HepG2 (cell line): ENCODE measurements around the gene ZNF341. TPM values are rescaled to one million over a fixed set of nuclear protein-coding genes. Genes with fewer than 3 reads are reported as not detected.
A peak's percentile ranks its signal among the peaks of the same experiment; 100 is the strongest.

ENCODE experiments used
- ATAC-seq: fragments of 200-7000 bp; cut with Tn5 transposase; 3 replicates; pipeline ENCODE4 v1.9.1; 2020; ENCODE audit warnings: mild to moderate bottlenecking, moderate library complexity
- BruUV-seq: library from RNA; stranded (reverse); fragments of 400-500 nt; replicated peaks from 2 replicates; lab custom pipeline; 2021; lab: Mats Ljungman, UMichigan
- CTCF ChIA-PET: fragments of 300-600 bp; formaldehyde crosslinking; extraction: SDS; loops from one replicate; lab custom pipeline; 2021; ENCODE audit warnings: low total read pairs, inconsistent platforms, low intra/inter-chr PET ratio; lab: Yijun Ruan, JAX
- POLR2A ChIA-PET: fragments of 350-600 bp; sonication (Branson Sonifier 250); formaldehyde crosslinking; loops from one replicate; lab custom pipeline; 2020; ENCODE audit warnings: antibody characterized with exemption, inconsistent platforms; lab: Yijun Ruan, JAX
- DNase-seq: peaks from one replicate; pipeline ENCODE4 v3.0.0-alpha.2; 2015; ENCODE audit warnings: low spot score
- FAIRE-seq: peaks from 3 replicates; lab custom pipeline; 2011; peaks lifted over from hg19 to GRCh38; lab: Jason Lieb, UNC
- H2AFZ ChIP-seq: one replicate; pipeline ENCODE4 v1.6.1; 2011; ENCODE audit warnings: low read length, inconsistent platforms
- H3K27ac ChIP-seq: fragments of 300-600 bp; 3 replicates; pipeline ENCODE4 v1.8.0; 2011; ENCODE audit warnings: mixed run types, mild to moderate bottlenecking, mixed read lengths, low read length, inconsistent platforms; ENCODE audit not compliant: insufficient read depth; ENCODE audit errors: extremely low read length
- H3K27me3 ChIP-seq, 2 experiments: fragments of 200-600 bp in 1 of 2; 2 replicates in 1 of 2; 3 replicates in 1 of 2; pipeline versions ENCODE4 v1.6.0 to v1.8.0; 2011; ENCODE audit warnings: low read length in 2 of 2, mild to moderate bottlenecking in 2 of 2, moderate library complexity in 2 of 2, inconsistent platforms in 1 of 2; ENCODE audit not compliant: insufficient read depth in 2 of 2, control insufficient read depth in 1 of 2
- H3K36me3 ChIP-seq, 2 experiments: fragments of 200-600 bp in 1 of 2; replicated peaks in 1 of 2; 2 replicates in 1 of 2; 3 replicates in 1 of 2; pipeline versions ENCODE4 v1.5.1 to v1.8.0; 2011; ENCODE audit warnings: low read length in 2 of 2, inconsistent platforms in 1 of 2; ENCODE audit not compliant: insufficient read depth in 2 of 2, control insufficient read depth in 1 of 2
- H3K4me1 ChIP-seq: 2 replicates; pipeline ENCODE4 v1.5.1; 2012; ENCODE audit warnings: low read length, inconsistent platforms; ENCODE audit not compliant: insufficient read depth
- H3K4me2 ChIP-seq: 2 replicates; pipeline ENCODE4 v1.6.0; 2011; ENCODE audit warnings: low read depth, low read length, inconsistent platforms
- H3K4me3 ChIP-seq, 3 experiments: fragments of 200-600 bp in 1 of 3; sonication (generic), shearing (Covaris generic) in 1 of 3; replicated peaks in 1 of 3; 2 replicates each; pipeline ENCODE4 v1.5.1; 2011 to 2016; ENCODE audit warnings: low read length in 3 of 3, inconsistent platforms in 2 of 3, low read depth in 2 of 3, mild to moderate bottlenecking in 2 of 3, control low read depth in 1 of 3, mixed read lengths in 1 of 3; ENCODE audit not compliant: insufficient read depth in 1 of 3
- H3K79me2 ChIP-seq: one replicate; pipeline ENCODE4 v1.6.1; 2011; ENCODE audit warnings: low read length, inconsistent platforms; ENCODE audit not compliant: insufficient read depth
- H3K9ac ChIP-seq: 2 replicates; pipeline ENCODE4 v1.6.0; 2011; ENCODE audit warnings: mild to moderate bottlenecking, low read depth, low read length, inconsistent platforms; ENCODE audit not compliant: insufficient read depth
- H3K9me3 ChIP-seq: 2 replicates; pipeline ENCODE4 v1.5.1; 2012; ENCODE audit warnings: mild to moderate bottlenecking, low read length
- H4K20me1 ChIP-seq: 2 replicates; pipeline ENCODE4 v1.6.0; 2011; ENCODE audit warnings: inconsistent platforms, mild to moderate bottlenecking, low read length, moderate library complexity; ENCODE audit not compliant: insufficient read depth
- AKAP8 ChIP-seq: sonication (generic); formaldehyde crosslinking; IDR thresholded peaks from 2 replicates; pipeline ENCODE4 v1.5.1; 2020; ENCODE audit warnings: mild to moderate bottlenecking, missing genetic modification reagents
- ATF7 ChIP-seq, 2 experiments: fragments of 450-650 bp in 1 of 2; sonication (generic) in 1 of 2; formaldehyde crosslinking in 1 of 2; IDR thresholded peaks; 2 replicates each; pipeline versions ENCODE4 v1.4.0 to v1.6.1; 2016 to 2020; ENCODE audit warnings: antibody characterized with exemption in 1 of 2, mild to moderate bottlenecking in 1 of 2, missing genetic modification reagents in 1 of 2
- CHD4 ChIP-seq: fragments of 200-600 bp; sonication (generic); IDR thresholded peaks from 2 replicates; pipeline ENCODE4 v1.7.0; 2017; ENCODE audit warnings: mild to moderate bottlenecking, low read length, borderline replicate concordance
- CREBL2 ChIP-seq: sonication (generic); formaldehyde crosslinking; IDR thresholded peaks from 2 replicates; pipeline ENCODE4 v1.8.1; 2023; ENCODE audit warnings: missing genetic modification reagents, mild to moderate bottlenecking, borderline replicate concordance
- FLYWCH1 ChIP-seq: sonication (generic); formaldehyde crosslinking; IDR thresholded peaks from 2 replicates; pipeline ENCODE4 v1.8.1; 2023; ENCODE audit warnings: mild to moderate bottlenecking, missing genetic modification reagents
- FOXC1 ChIP-seq: sonication (generic); formaldehyde crosslinking; IDR thresholded peaks from 2 replicates; pipeline ENCODE4 v1.8.0; 2022; ENCODE audit warnings: mild to moderate bottlenecking, missing genetic modification reagents, borderline replicate concordance
- HIC2 ChIP-seq: sonication (generic); formaldehyde crosslinking; IDR thresholded peaks from 2 replicates; pipeline ENCODE4 v1.9.0; 2022; ENCODE audit warnings: low read depth, missing genetic modification reagents
- HMG20B ChIP-seq: conservative IDR thresholded peaks from 2 replicates; pipeline ENCODE4 v1.6.1; 2016; ENCODE audit warnings: missing genetic modification reagents, missing compliant biosample characterization
- KDM2A ChIP-seq: sonication (generic); formaldehyde crosslinking; IDR thresholded peaks from 2 replicates; pipeline ENCODE4 v1.4.0; 2020; ENCODE audit warnings: low read depth, missing genetic modification reagents, borderline replicate concordance
- NFYC ChIP-seq: IDR thresholded peaks from 2 replicates; pipeline ENCODE4 v1.6.1; 2016; ENCODE audit warnings: missing genetic modification reagents, missing compliant biosample characterization
- TRAFD1 ChIP-seq: sonication (generic); formaldehyde crosslinking; IDR thresholded peaks from 2 replicates; pipeline ENCODE4 v1.5.1; 2020; ENCODE audit warnings: missing genetic modification reagents, mild to moderate bottlenecking, borderline replicate concordance
- ZBTB3 ChIP-seq: sonication (generic); formaldehyde crosslinking; IDR thresholded peaks from 2 replicates; pipeline ENCODE4 v1.4.0; 2020; ENCODE audit warnings: low read depth, mild to moderate bottlenecking, moderate library complexity, missing genetic modification reagents, borderline replicate concordance
- ZNF207 ChIP-seq: fragments of 450-650 bp; IDR thresholded peaks from 2 replicates; pipeline ENCODE4 v1.6.1; 2016; ENCODE audit warnings: antibody characterized with exemption, borderline replicate concordance
- ZNF232 ChIP-seq: sonication (generic); formaldehyde crosslinking; IDR thresholded peaks from 2 replicates; pipeline ENCODE4 v1.4.0; 2020; ENCODE audit warnings: missing genetic modification reagents, borderline replicate concordance
- ZNF292 ChIP-seq: sonication (generic); formaldehyde crosslinking; IDR thresholded peaks from 2 replicates; pipeline ENCODE4 v1.8.1; 2022; ENCODE audit warnings: mild to moderate bottlenecking, low read depth, missing genetic modification reagents, borderline replicate concordance
- ZSCAN22 ChIP-seq: sonication (generic); formaldehyde crosslinking; IDR thresholded peaks from 2 replicates; pipeline ENCODE4 v1.4.0; 2020; ENCODE audit warnings: mild to moderate bottlenecking, missing genetic modification reagents
- ZSCAN29 ChIP-seq: sonication (generic); formaldehyde crosslinking; conservative IDR thresholded peaks from 2 replicates; pipeline ENCODE4 v1.4.0; 2020; ENCODE audit warnings: mild to moderate bottlenecking, missing genetic modification reagents
- WGBS: methylation state at CpG from one replicate; pipeline ENCODE4 v1.1.6; 2017; ENCODE audit warnings: low lambda C conversion rate; 5-methylcytosine and 5-hydroxymethylcytosine counted together
- in situ Hi-C: cut with HindIII; loops from 2 replicates; pipeline ENCODE4 v1.10.0; 2017; ENCODE audit warnings: low pct_unique_long_range_greater_than_20kb; ENCODE audit not compliant: extremely low pct_ligation_motif_present
- intact Hi-C: fragments of 100-400 bp; cut with micrococcal nuclease; formaldehyde crosslinking; loops from one replicate; pipeline ENCODE4 v1.10.0; 2022; ENCODE audit not compliant: unreplicated experiment
- polyA plus RNA-seq, 8 experiments: library from polyadenylated mRNA; depleted of rRNA in 3 of 8; stranded (reverse) in 7 of 8; unstranded in 1 of 8; fragments of >200 nt; fragmentation: Illumina TruSeq in 4 of 8; extraction: Trizol in 4 of 8; gene quantifications; 2 replicates each; pipeline versions ENCODE4 v1.2.1 to v1.2.3, GENCODE V29; 2011 to 2016; ENCODE audit warnings: low read depth in 4 of 8, missing spikeins in 1 of 8, mixed read lengths in 1 of 8; ENCODE audit not compliant: insufficient read depth in 1 of 8
- total RNA-seq, 5 experiments: library from RNA; depleted of rRNA; stranded (reverse); fragments of >200 nt; fragmentation: Illumina TruSeq; extraction: Trizol; gene quantifications; 2 replicates each; pipeline ENCODE4 v1.2.3, GENCODE V29; 2016; ENCODE audit warnings: low read depth in 1 of 5

The ZNF341 gene
- total and polyA plus RNA-seq, 2 of the 13 experiments (the other 11 are each of a cell fraction or from before 2014, with no cell fraction given): 1.1 to 2.2 TPM

- TF ChIP-seq TRAFD1 (CRISPR knock-in tag) (no peak), ZSCAN29 (CRISPR knock-in tag) (no peak), CREBL2 (CRISPR knock-in tag) (no peak), AKAP8 (no peak), ZNF232 (no peak), FLYWCH1 (CRISPR knock-in tag) (peak; percentile 60; the same call in 1 of the 2 replicates)
Observed at GRCh38 chr20:33824852-33825251, 93.1 kb downstream of the ZNF341 start (continued).

- DNase-seq (peak; percentile 86), FAIRE-seq (peak; percentile 73), ATAC-seq (peak; percentile 83)
- WGBS: 42% methylated on average over 3 of the region's 3 CpGs
- CTCF ChIA-PET: no interaction called here
- Histone ChIP-seq H3K4me3 (0 out of 6 replicates have a peak overlapping the region, but pooled peaks of 1 of the 3 experiments have one; percentile 8), H4K20me1 (peaks cover 34% of the 10 kb centered on the region), H3K4me1 (peaks cover 60% of the 10 kb centered on the region), H3K79me2 (peaks cover 72% of the 10 kb centered on the region), H3K9me3 (no peaks in the 10 kb centered on the region), H3K27ac (peak overlapping the region; percentile 49), H3K9ac (peak overlapping the region; percentile 1; the same call in 1 of the 2 replicates), H3K4me2 (peak overlapping the region; percentile 54), H2AFZ (no peak overlapping the region), H3K36me3 (peaks cover 2 to 3% of the 10 kb centered on the region in 2 experiments; a peak in 1 of 5 replicates), H3K27me3 (no peaks in the 10 kb centered on the region)
- no TSS peak for BruUV-seq
- POLR2A ChIA-PET: interaction anchor here (1.1 to 7.1 kb wide), 8 partner anchors 9 to 287 kb away, joined by 3 to 140 read pairs (median 6); partner anchors contain the start of genes CHMP4B, EIF2S2 and ZNF341
- intact Hi-C loops: loop anchor here (1.0 to 10.0 kb wide), 2 partner anchors 14 to 79 kb away; partner anchors contain the start of gene CHMP4B
- in situ Hi-C loops: no loop called here
- TF ChIP-seq KDM2A (CRISPR knock-in tag): 0 out of 2 replicates have a peak, but pooled peaks have one; percentile 32
- no peak for TF ChIP-seq ZNF207
- peak; percentile 34; the same call in 1 of the 2 replicates for TF ChIP-seq ZNF292 (CRISPR knock-in tag)
- 0 out of 2 replicates have a peak, but pooled peaks have one; percentile 15 for TF ChIP-seq FOXC1
- 0 out of 2 replicates have a peak, but pooled peaks have one; percentile 29 for TF ChIP-seq HMG20B (CRISPR knock-in tag)
- TF ChIP-seq HIC2 (CRISPR knock-in tag): peak; percentile 48; the same call in 1 of the 2 replicates
- TF ChIP-seq CHD4: peak; percentile 29; the same call in 1 of the 2 replicates
- TF ChIP-seq ZBTB3 (CRISPR knock-in tag): peak; percentile 57; the same call in 1 of the 2 replicates
- no peak for TF ChIP-seq ZSCAN22
- no peak for TF ChIP-seq FLYWCH1 (CRISPR knock-in tag)
- no peak for TF ChIP-seq ATF7 (IDR thresholded peaks at IDR 0.05)
- TF ChIP-seq ATF7 (CRISPR knock-in tag; IDR thresholded peaks at IDR 0.05): peak; percentile 10; the same call in 1 of the 2 replicates
- no peak for TF ChIP-seq NFYC (CRISPR knock-in tag)
Observed at GRCh38 chr20:33825340-33826269, 93.8 kb downstream of the ZNF341 start.
